AG10803 (cell line): Measurements from ENCODE around the gene APP.
"Not testable (repeated sequence)": the region's sequence is repeated elsewhere in the genome, so short reads cannot be mapped to it uniquely, and the experiment has no call there.

Source experiments
- DNase-seq: peaks from one replicate; pipeline ENCODE4 v3.0.0; 2010; ENCODE audit warnings: low read depth
- H3K4me3 ChIP-seq: 2 replicates; pipeline ENCODE4 v1.5.1; 2011; ENCODE audit warnings: mild to moderate bottlenecking, low read length, control low read depth
- CTCF ChIP-seq: conservative IDR thresholded peaks from 2 replicates; pipeline ENCODE4 v1.5.1; 2011; ENCODE audit warnings: mild to moderate bottlenecking, low read length, control low read depth, inconsistent platforms

The APP gene

GRCh38 chr21:25927195-25927880 lies 243.2 kb downstream of the APP start:
- no peak overlapping the region for H3K4me3 ChIP-seq
- no peak for DNase-seq
- no peak for TF ChIP-seq CTCF

- no peak for TF ChIP-seq CTCF
- H3K4me3 ChIP-seq, result no peak overlapping the region
- no peak for DNase-seq
These were observed 244.6 kb downstream of the APP start for GRCh38 chr21:25925936-25926335.

GRCh38 chr21:25925064-25925800 lies 245.3 kb downstream of the APP start:
- TF ChIP-seq CTCF, result no peak

GRCh38 chr21:25918152-25918551 lies 252.4 kb downstream of the APP start:
- not testable (repeated sequence) for DNase-seq, H3K4me3 ChIP-seq

More at GRCh38 chr21:25925064-25925800, 245.3 kb downstream of the APP start:
- DNase-seq, result no peak
- no peak overlapping the region for H3K4me3 ChIP-seq

- no peak overlapping the region for H3K4me3 ChIP-seq
- DNase-seq, result no peak
- TF ChIP-seq CTCF, result no peak
These were observed 254.3 kb downstream of the APP start for GRCh38 chr21:25916226-25916625.

GRCh38 chr21:25913479-25913878 lies 257.1 kb downstream of the APP start:
- no peak for TF ChIP-seq CTCF
- DNase-seq, result no peak
- H3K4me3 ChIP-seq, result no peak overlapping the region

- no peak for TF ChIP-seq CTCF
- no peak for DNase-seq
These were observed 258.2 kb downstream of the APP start for GRCh38 chr21:25912402-25912746.

More at GRCh38 chr21:25912402-25912746, 258.2 kb downstream of the APP start:
- H3K4me3 ChIP-seq, result no peak overlapping the region
